OCI-LY1 (cell line): ENCODE data around the gene HS1BP3.

Experiments used
- CTCF ChIP-seq: fragments of 200-600 bp; sonication (generic), shearing (Covaris generic); IDR thresholded peaks from 2 replicates; pipeline ENCODE4 v1.5.1; 2017; ENCODE audit warnings: mild to moderate bottlenecking, antibody characterized with exemption, low read length, moderate library complexity, mixed read lengths
- EZH2 ChIP-seq: fragments of 200-600 bp; sonication (generic), shearing (Covaris generic); IDR thresholded peaks from 2 replicates; pipeline ENCODE4 v1.8.0; 2017; ENCODE audit warnings: borderline replicate concordance, mixed run types, mild to moderate bottlenecking, antibody characterized with exemption, low read length, moderate library complexity, mixed read lengths

GRCh38 chr2:20677301-20678085, 26.6 kb upstream of the HS1BP3 start:
- TF ChIP-seq CTCF, result peak; percentile 77; the same call in 1 of the 2 replicates
- no peak for TF ChIP-seq EZH2
